ENCODE results near the gene HLA-DRB1. TPM values are rescaled to one million over a fixed set of nuclear protein-coding genes. Genes with fewer than 3 reads are reported as not detected.
"Not testable (repeated sequence)": the region's sequence is repeated elsewhere in the genome, so short reads cannot be mapped to it uniquely, and the experiment has no call there.

Gene HLA-DRB1
- total RNA-seq, 2 experiments from 2014 or later = 51.4 to 55.9 TPM

GRCh38 chr6:32576250-32576649 is 13.4 kb downstream of the HLA-DRB1 start:
- H3K4me3 Mint-ChIP-seq = no peak overlapping the region
- H3K9me3 Mint-ChIP-seq = no peaks in the 10 kb centered on the region
- peaks cover 10% of the 10 kb centered on the region for H3K27me3 Mint-ChIP-seq
- ChIA-PET CTCF (no interaction called here), POLR2A (no interaction called here)
- peaks cover 16% of the 10 kb centered on the region for H3K4me1 Mint-ChIP-seq
- no peak for DNase-seq
- H3K36me3 Mint-ChIP-seq (ENCODE audit: low read depth) = peaks cover 10% of the 10 kb centered on the region
- no peak overlapping the region for H3K27ac Mint-ChIP-seq

- peaks cover 12% of the 10 kb centered on the region for H3K4me1 Mint-ChIP-seq
- H3K27ac Mint-ChIP-seq = no peak overlapping the region
- no peak for DNase-seq
- POLR2A ChIA-PET = no interaction called here
- peaks cover 17% of the 10 kb centered on the region for H3K27me3 Mint-ChIP-seq
- H3K9me3 Mint-ChIP-seq = no peaks in the 10 kb centered on the region
- no peak overlapping the region for H3K4me3 Mint-ChIP-seq
- CTCF ChIA-PET = no interaction called here
- no peaks in the 10 kb centered on the region for H3K36me3 Mint-ChIP-seq (ENCODE audit: low read depth)
Observed at GRCh38 chr6:32570363-32570905, 19.2 kb downstream of the HLA-DRB1 start.

GRCh38 chr6:32568561-32568960 is 21.1 kb downstream of the HLA-DRB1 start:
- no peaks in the 10 kb centered on the region for H3K36me3 Mint-ChIP-seq (ENCODE audit: low read depth)
- ChIA-PET CTCF (no interaction called here), POLR2A (no interaction called here)
- H3K4me3 Mint-ChIP-seq = no peak overlapping the region
- H3K9me3 Mint-ChIP-seq = no peaks in the 10 kb centered on the region
- H3K27ac Mint-ChIP-seq = peak overlapping the region; percentile 3
- peaks cover 12% of the 10 kb centered on the region for H3K4me1 Mint-ChIP-seq
- H3K27me3 Mint-ChIP-seq = peaks cover 16% of the 10 kb centered on the region
- no peak for DNase-seq

- Mint-ChIP-seq H3K9me3 (no peaks in the 10 kb centered on the region), H3K27ac (no peak overlapping the region), H3K27me3 (peaks cover 20% of the 10 kb centered on the region), H3K4me3 (no peak overlapping the region), H3K4me1 (peaks cover 12% of the 10 kb centered on the region), H3K36me3 (ENCODE audit: low read depth) (no peaks in the 10 kb centered on the region)
- ChIA-PET CTCF (no interaction called here), POLR2A (no interaction called here)
- no peak for DNase-seq
Observed at GRCh38 chr6:32566957-32567356, 22.7 kb downstream of the HLA-DRB1 start.

GRCh38 chr6:32565511-32565910 is 24.1 kb downstream of the HLA-DRB1 start:
- DNase-seq = no peak
- Mint-ChIP-seq H3K9me3 (no peaks in the 10 kb centered on the region), H3K4me1 (peaks cover 12% of the 10 kb centered on the region), H3K36me3 (ENCODE audit: low read depth) (no peaks in the 10 kb centered on the region), H3K27ac (no peak overlapping the region), H3K27me3 (peaks cover 16% of the 10 kb centered on the region), H3K4me3 (no peak overlapping the region)
- CTCF ChIA-PET = no interaction called here
- POLR2A ChIA-PET = no interaction called here

- CTCF ChIA-PET = no interaction called here
Observed at GRCh38 chr6:32562940-32563339, 26.7 kb downstream of the HLA-DRB1 start.

GRCh38 chr6:32559747-32560146 is 29.9 kb downstream of the HLA-DRB1 start:
- DNase-seq = no peak
- Mint-ChIP-seq H3K27ac (no peak overlapping the region), H3K4me3 (no peak overlapping the region), H3K4me1 (peaks cover 1% of the 10 kb centered on the region), H3K9me3 (no peaks in the 10 kb centered on the region), H3K27me3 (peaks cover 12% of the 10 kb centered on the region), H3K36me3 (ENCODE audit: low read depth) (no peaks in the 10 kb centered on the region)
- ChIA-PET POLR2A (no interaction called here), CTCF (no interaction called here)

More at GRCh38 chr6:32562940-32563339, 26.7 kb downstream of the HLA-DRB1 start:
- Mint-ChIP-seq H3K27me3 (peaks cover 12% of the 10 kb centered on the region), H3K9me3 (no peaks in the 10 kb centered on the region), H3K4me3 (no peak overlapping the region), H3K4me1 (no peaks in the 10 kb centered on the region), H3K27ac (no peak overlapping the region), H3K36me3 (ENCODE audit: low read depth) (no peaks in the 10 kb centered on the region)
- no peak for DNase-seq
- POLR2A ChIA-PET = no interaction called here

- POLR2A ChIA-PET = no interaction called here
- Mint-ChIP-seq H3K9me3 (no peaks in the 10 kb centered on the region), H3K36me3 (ENCODE audit: low read depth) (no peaks in the 10 kb centered on the region), H3K4me1 (peaks cover 1% of the 10 kb centered on the region), H3K27ac (no peak overlapping the region), H3K4me3 (no peak overlapping the region), H3K27me3 (peaks cover 11% of the 10 kb centered on the region)
- DNase-seq = no peak
- CTCF ChIA-PET = no interaction called here
Observed at GRCh38 chr6:32558426-32559057, 31.1 kb downstream of the HLA-DRB1 start.

- Mint-ChIP-seq H3K36me3 (ENCODE audit: low read depth) (no peaks in the 10 kb centered on the region), H3K4me3 (no peak overlapping the region), H3K9me3 (no peaks in the 10 kb centered on the region), H3K4me1 (peaks cover 1% of the 10 kb centered on the region), H3K27me3 (peaks cover 15% of the 10 kb centered on the region), H3K27ac (no peak overlapping the region)
- DNase-seq = no peak
- ChIA-PET POLR2A (no interaction called here), CTCF (no interaction called here)
Observed at GRCh38 chr6:32554116-32554965, 35.3 kb downstream of the HLA-DRB1 start.

GRCh38 chr6:32553037-32553742 is 36.5 kb downstream of the HLA-DRB1 start:
- peaks cover 13% of the 10 kb centered on the region for H3K27me3 Mint-ChIP-seq
- H3K36me3 Mint-ChIP-seq (ENCODE audit: low read depth) = no peaks in the 10 kb centered on the region
- peaks cover 2% of the 10 kb centered on the region for H3K9me3 Mint-ChIP-seq

GRCh38 chr6:32551410-32551809 is 38.2 kb downstream of the HLA-DRB1 start:
- CTCF ChIA-PET = no interaction called here
- POLR2A ChIA-PET = interaction anchor here (0.5 kb wide), 1 partner anchor 280 kb away, joined by 3 read pairs; no protein-coding TSS in a partner anchor
- no peaks in the 10 kb centered on the region for H3K36me3 Mint-ChIP-seq (ENCODE audit: low read depth)

More at GRCh38 chr6:32553037-32553742, 36.5 kb downstream of the HLA-DRB1 start:
- no peak for DNase-seq
- Mint-ChIP-seq H3K4me1 (peaks cover 1% of the 10 kb centered on the region), H3K27ac (no peak overlapping the region), H3K4me3 (no peak overlapping the region)
- ChIA-PET POLR2A (no interaction called here), CTCF (no interaction called here)

GRCh38 chr6:32539839-32540238 is 49.8 kb downstream of the HLA-DRB1 start:
- no peak for DNase-seq
- Mint-ChIP-seq H3K9me3 (peaks cover 6% of the 10 kb centered on the region), H3K4me1 (no peaks in the 10 kb centered on the region), H3K27ac (no peak overlapping the region), H3K36me3 (ENCODE audit: low read depth) (no peaks in the 10 kb centered on the region), H3K4me3 (no peak overlapping the region), H3K27me3 (peaks cover 18% of the 10 kb centered on the region)
- ChIA-PET POLR2A (no interaction called here), CTCF (no interaction called here)

More at GRCh38 chr6:32551410-32551809, 38.2 kb downstream of the HLA-DRB1 start:
- peaks cover 16% of the 10 kb centered on the region for H3K27me3 Mint-ChIP-seq
- H3K9me3 Mint-ChIP-seq = peaks cover 2% of the 10 kb centered on the region
- H3K4me3 Mint-ChIP-seq = no peak overlapping the region
- no peak overlapping the region for H3K27ac Mint-ChIP-seq
- peaks cover 5% of the 10 kb centered on the region for H3K4me1 Mint-ChIP-seq
- DNase-seq = no peak

GRCh38 chr6:32530431-32530793 is 59.2 kb downstream of the HLA-DRB1 start:
- H3K9me3 Mint-ChIP-seq; DNase-seq; H3K4me3 Mint-ChIP-seq; POLR2A ChIA-PET; H3K4me1 Mint-ChIP-seq; H3K36me3 Mint-ChIP-seq (ENCODE audit: low read depth); CTCF ChIA-PET: not testable (repeated sequence)
- H3K27ac Mint-ChIP-seq = peak overlapping the region; percentile 4
- H3K27me3 Mint-ChIP-seq = peaks cover 20% of the 10 kb centered on the region
